GM06990 (cell line): ENCODE data around the gene RFTN2.

Experiments used
- DNase-seq: peaks from one replicate; pipeline ENCODE4 v3.0.0-alpha.2; 2011; ENCODE audit not compliant: insufficient read length; ENCODE audit errors: extremely low read depth
- H3K27me3 ChIP-seq: replicated peaks from 2 replicates; pipeline ENCODE4 v1.6.0; 2011; ENCODE audit warnings: low read length; ENCODE audit not compliant: control insufficient read depth, insufficient read depth
- H3K36me3 ChIP-seq: 2 replicates; pipeline ENCODE4 v1.5.1; 2011; ENCODE audit warnings: low read length; ENCODE audit not compliant: control insufficient read depth, insufficient read depth
- H3K4me3 ChIP-seq: replicated peaks from 2 replicates; pipeline ENCODE4 v1.5.1; 2011; ENCODE audit warnings: low read depth, mild to moderate bottlenecking, control low read depth, low read length
- CTCF ChIP-seq: IDR thresholded peaks from 2 replicates; pipeline ENCODE4 v1.5.1; 2011; ENCODE audit warnings: low read length, control low read depth, mild to moderate bottlenecking, inconsistent platforms; ENCODE audit not compliant: insufficient read depth, poor library complexity, severe bottlenecking

Gene RFTN2

DNA sequence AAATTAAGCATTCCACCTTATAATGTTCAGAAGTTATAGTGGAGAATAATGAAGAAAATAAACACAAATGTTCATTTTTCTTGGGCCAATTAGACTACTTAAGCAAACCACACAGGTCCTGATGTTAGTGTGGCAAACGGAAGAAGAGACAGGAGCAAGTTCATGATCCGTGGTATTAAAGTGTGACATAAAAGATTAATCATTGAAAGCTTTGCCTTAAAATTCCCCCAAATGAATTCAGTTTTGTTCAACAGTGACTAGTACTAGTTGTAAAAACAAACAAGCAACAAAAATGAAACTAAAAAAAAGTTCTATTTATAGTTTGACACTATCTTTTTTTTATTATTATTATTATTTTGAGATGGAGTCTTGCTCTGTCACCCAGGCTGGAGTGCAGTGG, 73.7 kb downstream of the RFTN2 start:
- H3K36me3 ChIP-seq: no peaks in the 10 kb centered on the region
- no peak for DNase-seq
- no peak for TF ChIP-seq CTCF
- H3K27me3 ChIP-seq: no peaks in the 10 kb centered on the region
- H3K4me3 ChIP-seq: no peak overlapping the region

DNA sequence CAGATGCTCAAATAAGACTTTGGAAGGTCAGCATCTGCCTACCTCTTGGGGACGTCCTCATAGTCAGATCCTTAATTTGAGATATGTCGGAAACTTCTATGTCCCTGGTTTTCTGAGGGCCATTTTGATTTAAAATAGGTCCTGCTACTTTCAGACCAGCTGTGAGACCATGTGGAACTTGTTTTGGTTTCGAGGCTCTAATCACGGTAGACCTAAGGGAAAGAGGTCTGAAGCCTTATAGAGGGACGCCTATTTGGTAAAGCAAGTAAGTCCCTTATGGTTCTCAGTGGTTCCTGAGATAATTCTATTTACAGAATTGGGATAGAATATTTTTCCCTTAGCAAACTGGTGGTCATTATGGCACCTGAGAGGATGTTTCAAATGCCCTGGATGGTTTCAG, 75.1 kb downstream of the RFTN2 start:
- Histone ChIP-seq H3K36me3 (no peaks in the 10 kb centered on the region), H3K4me3 (no peak overlapping the region), H3K27me3 (no peaks in the 10 kb centered on the region)
- DNase-seq: no peak
- TF ChIP-seq CTCF: no peak

- H3K36me3 ChIP-seq: no peaks in the 10 kb centered on the region
- no peaks in the 10 kb centered on the region for H3K27me3 ChIP-seq
- no peak overlapping the region for H3K4me3 ChIP-seq
- DNase-seq: peak; percentile 48
- TF ChIP-seq CTCF: peak; percentile 34
Observed at GRCh38 chr2:197599285-197599965, 76.0 kb downstream of the RFTN2 start.

- Histone ChIP-seq H3K4me3 (no peak overlapping the region), H3K27me3 (no peaks in the 10 kb centered on the region), H3K36me3 (no peaks in the 10 kb centered on the region)
- no peak for TF ChIP-seq CTCF
- no peak for DNase-seq
Observed at GRCh38 chr2:197598450-197598849, 76.9 kb downstream of the RFTN2 start.

GRCh38 chr2:197597166-197597565, 78.2 kb downstream of the RFTN2 start:
- Histone ChIP-seq H3K36me3 (no peaks in the 10 kb centered on the region), H3K4me3 (no peak overlapping the region), H3K27me3 (no peaks in the 10 kb centered on the region)
- no peak for TF ChIP-seq CTCF
- DNase-seq: no peak

DNA sequence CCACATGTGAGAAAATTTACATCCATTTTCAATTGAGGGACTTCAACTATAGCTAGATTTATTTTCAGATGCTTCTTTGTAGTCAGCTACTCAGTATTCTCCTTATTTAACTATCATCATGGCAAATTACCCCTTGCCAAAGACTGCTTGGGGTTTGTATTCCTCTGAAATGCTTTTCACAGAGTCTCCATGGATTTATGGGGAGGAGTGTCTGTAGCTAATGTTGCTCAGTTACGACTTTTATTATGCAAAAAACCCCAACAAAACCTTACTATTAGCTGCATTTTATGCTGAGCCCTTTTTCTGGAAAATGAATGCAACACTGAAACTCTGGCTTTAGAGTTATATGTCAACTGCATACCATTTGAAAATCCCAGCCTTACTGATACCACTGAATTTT, 78.6 kb downstream of the RFTN2 start:
- Histone ChIP-seq H3K4me3 (no peak overlapping the region), H3K27me3 (no peaks in the 10 kb centered on the region), H3K36me3 (no peaks in the 10 kb centered on the region)
- no peak for DNase-seq
- no peak for TF ChIP-seq CTCF
